DMS153 treated with DMSO at 0.1 percent for 48 hours (cell line): ENCODE measurements around the gene METRN.

ENCODE experiments used
- DNase-seq: peaks from one replicate; lab custom pipeline; 2025; ENCODE audit not compliant: unreplicated experiment; lab: John Stamatoyannopoulos, UW

METRN gene

GRCh38 chr16:714558-715476 is at the start of gene METRN:
Gene METRN (plus strand): TSS chr16:715118. CDS start chr16:715290, 172 bp downstream.
- DNase-seq: peak; percentile 66

GRCh38 chr16:666572-666971 is 48.3 kb upstream of the METRN start:
- no peak for DNase-seq

GRCh38 chr16:667113-667779 is 47.7 kb upstream of the METRN start:
- no peak for DNase-seq

- DNase-seq: peak; percentile 71
Observed at GRCh38 chr16:667780-668518, 47.0 kb upstream of the METRN start, which contains the start of gene RHOT2. Gene RHOT2 (plus strand): TSS chr16:668132. CDS start chr16:668200, 68 bp downstream.

- no peak for DNase-seq
Observed at GRCh38 chr16:668519-669171, 46.3 kb upstream of the METRN start.

GRCh38 chr16:669666-670065 is 45.3 kb upstream of the METRN start:
- no peak for DNase-seq

- DNase-seq: no peak
Observed at GRCh38 chr16:670485-671352, 44.2 kb upstream of the METRN start.

GRCh38 chr16:671353-672131 is 43.4 kb upstream of the METRN start:
- no peak for DNase-seq

GRCh38 chr16:672371-672770 is 42.5 kb upstream of the METRN start:
- DNase-seq: no peak

- DNase-seq: no peak
Observed at GRCh38 chr16:672851-673250, 42.1 kb upstream of the METRN start.

GRCh38 chr16:673399-673991 is 41.4 kb upstream of the METRN start:
- DNase-seq: no peak

- no peak for DNase-seq
Observed at GRCh38 chr16:674214-674881, 40.6 kb upstream of the METRN start.

GRCh38 chr16:674968-675883 is 39.7 kb upstream of the METRN start, which contains the start of gene RHBDL1:
Gene RHBDL1 (plus strand): TSS chr16:675671. CDS start chr16:675791, 120 bp downstream.
- DNase-seq: no peak

GRCh38 chr16:675884-676564 is 38.9 kb upstream of the METRN start:
- no peak for DNase-seq

GRCh38 chr16:676565-676902 is 38.4 kb upstream of the METRN start:
- DNase-seq: no peak

GRCh38 chr16:676913-677312 is 38.0 kb upstream of the METRN start:
- peak; percentile 77 for DNase-seq
